Femur (tissue), 1 donor: ENCODE data around the gene TBC1D3B.
"Not testable (repeated sequence)": the region's sequence is repeated elsewhere in the genome, so short reads cannot be mapped to it uniquely, and the experiment has no call there.

Source experiments
- DNase-seq: peaks from one replicate; pipeline ENCODE4 v3.0.0-alpha.2; 2017

The TBC1D3B gene

DNA sequence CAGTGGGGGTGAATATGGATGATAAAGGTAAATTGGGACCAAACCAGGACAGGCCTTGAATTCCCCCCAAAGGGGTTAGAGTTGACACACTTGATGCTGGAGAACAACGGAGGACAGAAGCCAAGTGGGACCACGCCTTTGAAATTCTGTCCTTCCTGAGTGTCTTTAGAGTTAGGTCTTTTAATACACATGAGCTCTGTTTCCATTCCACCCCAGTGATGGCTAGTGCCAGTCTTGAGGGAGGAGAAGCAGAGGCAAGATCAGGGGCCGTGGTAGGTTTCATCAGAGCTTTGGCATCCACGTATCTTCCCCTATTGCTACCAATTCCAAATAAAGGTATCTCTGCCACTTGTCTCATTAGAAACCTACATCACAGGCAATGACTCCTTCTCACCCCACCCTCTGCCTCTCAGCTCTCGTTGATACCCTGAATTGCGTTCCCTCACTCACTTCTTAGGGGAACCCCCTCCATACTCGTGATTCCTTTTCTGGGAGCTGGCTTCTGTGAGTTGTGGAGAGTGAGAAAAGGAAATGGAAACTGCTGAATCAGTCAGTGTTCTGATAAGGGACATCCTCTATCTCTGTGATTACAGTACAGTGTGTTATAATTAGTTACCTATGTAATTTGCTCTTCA, 22.5 kb upstream of the TBC1D3B start:
- no peak for DNase-seq

DNA sequence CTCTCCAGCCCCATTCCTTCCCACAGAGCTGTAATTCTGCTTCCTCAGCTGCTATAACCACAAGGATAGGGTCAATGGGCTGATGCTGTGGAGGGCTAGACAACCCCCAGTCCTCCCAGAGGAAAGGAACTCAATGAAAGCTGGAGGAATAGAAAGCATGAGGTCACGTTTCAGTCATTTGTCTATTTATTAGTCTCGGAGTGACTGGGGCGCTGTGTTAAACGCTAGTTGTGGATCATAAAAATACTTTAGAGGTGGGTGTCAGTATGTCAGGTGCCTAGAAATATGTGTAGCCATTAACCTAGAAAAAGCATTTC, 20.9 kb upstream of the TBC1D3B start:
- no peak for DNase-seq

DNA sequence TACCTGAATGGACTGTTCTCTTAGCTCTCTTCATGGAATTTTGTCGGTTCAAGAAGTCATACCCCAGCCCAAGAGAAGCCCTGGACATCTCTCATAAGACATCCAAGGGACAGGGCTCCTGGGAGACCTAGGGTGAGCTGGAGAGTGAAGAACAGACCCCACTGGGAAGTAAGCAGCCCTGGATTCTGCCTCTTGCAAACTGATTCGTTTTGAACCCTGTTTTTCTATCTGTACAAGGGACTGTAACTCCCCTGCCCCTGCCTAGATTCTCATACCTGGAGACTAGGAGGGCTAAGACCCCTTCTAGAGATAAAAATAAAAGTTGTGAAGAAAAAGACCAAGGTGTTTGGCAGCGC, 19.7 kb upstream of the TBC1D3B start:
- DNase-seq, result no peak

DNA sequence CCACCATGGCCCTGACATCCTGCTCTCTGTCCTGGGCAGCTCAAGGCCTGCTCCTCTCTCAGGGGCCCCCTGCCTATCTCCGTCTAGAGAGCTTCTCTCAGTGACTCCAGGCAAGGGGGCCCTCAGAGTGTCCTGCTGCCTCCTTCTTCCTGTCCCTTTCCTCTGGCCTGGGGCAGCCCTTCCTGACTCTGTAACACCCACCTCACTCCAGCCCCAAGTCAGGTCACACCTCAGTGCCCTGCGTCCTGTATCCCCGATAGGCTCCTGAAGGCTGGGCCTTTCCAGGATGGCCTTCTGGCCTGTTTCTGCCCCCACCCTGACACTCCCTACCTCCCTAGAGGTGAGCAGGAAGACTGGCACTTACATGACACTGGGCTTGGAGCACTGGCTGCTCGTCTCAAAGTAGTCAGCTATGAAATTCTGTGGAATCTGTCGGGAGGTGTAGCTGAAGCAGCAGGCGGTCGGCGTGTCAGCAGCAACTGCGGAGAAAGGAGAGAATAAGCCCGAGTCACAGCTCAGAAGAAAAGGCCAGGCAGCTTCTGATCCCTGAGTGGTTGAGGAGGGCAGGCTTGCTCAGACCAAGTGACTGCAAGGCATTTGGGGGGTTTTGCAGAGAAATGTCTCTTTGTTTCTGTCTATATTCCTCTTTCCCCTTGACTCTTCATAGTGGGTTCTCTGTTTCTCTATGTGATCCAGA, 19.1 kb upstream of the TBC1D3B start:
- DNase-seq, result no peak

DNA sequence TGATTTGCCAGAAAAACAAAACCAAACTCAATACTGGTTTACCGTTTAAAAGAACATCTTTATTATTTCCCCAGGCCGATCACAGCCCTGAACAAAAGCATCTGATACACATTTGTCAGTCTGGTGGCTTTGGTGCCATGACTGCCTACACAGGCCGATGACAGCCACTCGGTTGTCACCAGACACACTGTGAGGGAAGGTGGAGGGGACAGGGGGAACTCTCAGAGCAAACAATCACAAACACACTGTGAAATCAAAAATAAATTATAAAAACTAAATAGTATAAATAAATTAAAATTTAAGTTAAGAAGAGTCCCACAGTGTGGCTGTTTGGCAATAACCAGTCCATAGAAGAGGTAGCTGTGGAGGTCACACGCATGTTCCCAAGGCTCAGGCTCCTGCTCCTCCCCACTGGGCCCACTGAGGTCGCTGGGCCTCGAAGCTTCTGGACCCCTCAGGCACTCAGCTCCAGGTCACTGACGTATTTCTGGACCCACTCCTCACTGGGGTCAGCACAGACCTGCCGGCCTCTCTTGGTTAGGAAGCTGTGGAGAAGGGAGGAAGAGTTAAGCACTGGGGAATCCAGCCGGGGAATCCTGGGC, 18.5 kb upstream of the TBC1D3B start:
- not testable (repeated sequence) for DNase-seq

DNA sequence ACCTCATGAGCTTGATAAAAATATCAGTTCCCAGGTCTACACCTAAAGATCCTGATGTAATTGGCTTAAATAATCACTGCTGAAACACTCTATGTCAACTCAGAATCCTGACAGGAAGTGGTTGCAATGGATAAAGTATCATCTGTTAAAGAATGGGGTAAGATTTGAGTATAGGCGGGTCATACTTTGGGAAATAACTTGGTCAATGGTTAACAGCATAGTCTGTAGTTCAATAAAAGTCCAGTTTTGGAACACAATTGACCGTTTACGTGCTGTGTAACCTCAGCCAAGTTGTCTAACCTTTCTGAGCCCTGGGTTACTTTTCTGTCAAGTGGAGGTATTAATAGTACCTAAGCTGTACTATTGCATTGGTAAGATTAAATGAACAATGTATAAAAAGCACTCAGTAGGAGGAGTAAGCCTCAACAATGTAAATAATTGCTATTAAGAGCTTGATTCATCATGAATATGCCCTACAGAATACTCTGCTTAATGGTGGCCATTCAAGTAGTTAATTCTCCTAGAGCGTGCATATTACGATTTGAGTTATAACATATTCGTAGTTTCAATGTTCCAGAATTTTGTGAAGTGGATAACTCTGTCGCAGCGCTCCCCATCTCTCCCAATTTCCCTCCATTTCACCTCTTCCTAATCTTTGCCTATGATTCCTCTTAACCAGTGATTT, 17.9 kb upstream of the TBC1D3B start:
- DNase-seq, result not testable (repeated sequence)

DNA sequence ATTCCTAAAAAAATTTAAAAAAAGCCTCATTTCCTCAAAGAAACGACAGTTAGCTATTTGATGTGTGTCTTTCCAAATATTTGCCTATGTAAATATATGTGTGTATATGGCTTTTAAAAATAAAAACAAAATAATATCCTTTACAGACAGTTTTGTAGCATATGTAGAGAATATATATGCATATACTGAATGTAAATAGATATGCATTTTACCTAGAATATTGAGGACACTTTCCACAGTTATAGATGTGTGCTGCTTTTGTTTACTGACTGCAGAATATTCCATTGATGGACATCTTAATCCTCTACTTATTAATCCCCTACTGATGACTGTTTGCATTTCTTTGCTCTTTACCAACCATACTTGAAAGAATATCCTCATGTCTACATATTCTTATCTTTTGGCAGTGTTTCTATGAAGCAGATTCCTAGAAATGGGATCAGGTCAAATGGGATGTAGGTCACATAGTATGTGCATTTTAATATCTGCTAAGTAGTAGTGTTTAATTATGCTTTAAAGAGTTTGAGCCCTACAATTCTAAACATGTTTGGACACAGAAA, 16.9 kb upstream of the TBC1D3B start:
- DNase-seq, result no peak

DNA sequence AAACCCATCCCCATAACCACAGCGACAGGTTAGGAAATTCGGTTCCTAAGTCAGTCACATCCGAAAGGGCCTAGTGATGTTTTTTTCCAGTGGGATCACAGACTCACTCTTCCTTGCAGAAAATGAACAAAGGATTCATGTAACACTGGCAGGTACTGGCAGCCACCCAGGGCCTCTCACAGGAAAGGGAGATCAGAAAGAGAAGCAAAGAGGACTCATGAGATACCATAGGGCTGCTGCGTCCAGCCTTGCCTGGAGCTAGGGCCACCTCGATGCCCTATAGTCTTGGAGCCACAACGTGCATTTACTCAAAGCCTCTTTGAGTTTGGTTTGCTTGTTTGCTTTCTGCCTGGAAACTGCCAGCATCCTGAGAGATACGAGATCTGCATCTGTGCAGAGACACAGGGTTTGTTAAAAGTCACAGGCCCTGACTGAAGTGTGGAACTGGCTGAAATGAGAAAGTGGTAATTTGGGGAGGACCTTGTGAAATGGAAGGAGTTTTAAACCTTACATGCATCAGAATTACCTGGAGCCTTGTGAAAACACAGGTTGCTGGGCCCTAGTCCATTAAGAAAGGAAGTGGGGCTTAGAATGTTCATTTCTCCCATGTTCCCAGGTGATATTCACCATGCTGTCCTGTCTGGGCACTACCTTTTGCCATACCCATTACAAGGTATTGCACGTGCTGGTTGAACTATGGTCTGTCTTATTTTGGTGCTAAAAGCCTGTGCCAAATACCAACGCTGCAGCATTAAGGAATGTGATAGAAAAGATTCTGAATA, 14.3 kb upstream of the TBC1D3B start:
- not testable (repeated sequence) for DNase-seq

DNA sequence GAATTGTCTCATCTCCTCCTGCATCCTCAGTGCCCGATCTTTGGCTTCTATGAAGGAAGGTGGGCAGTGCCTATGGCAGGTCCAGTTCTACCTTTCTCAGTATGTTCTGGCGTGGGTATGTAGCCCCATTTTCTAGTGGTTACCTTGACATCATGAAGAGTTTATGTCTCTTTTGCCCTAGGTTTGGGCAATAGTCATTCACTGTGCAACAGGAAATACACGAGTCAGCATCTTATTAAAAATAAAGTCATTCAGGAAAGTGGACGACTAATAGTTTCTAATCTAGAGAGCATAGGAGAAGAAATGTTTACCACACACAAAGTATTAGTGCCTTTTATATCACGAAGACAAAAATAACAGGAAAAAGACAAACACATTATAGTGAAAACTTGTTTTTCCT, 13.6 kb upstream of the TBC1D3B start:
- DNase-seq, result not testable (repeated sequence)

DNA sequence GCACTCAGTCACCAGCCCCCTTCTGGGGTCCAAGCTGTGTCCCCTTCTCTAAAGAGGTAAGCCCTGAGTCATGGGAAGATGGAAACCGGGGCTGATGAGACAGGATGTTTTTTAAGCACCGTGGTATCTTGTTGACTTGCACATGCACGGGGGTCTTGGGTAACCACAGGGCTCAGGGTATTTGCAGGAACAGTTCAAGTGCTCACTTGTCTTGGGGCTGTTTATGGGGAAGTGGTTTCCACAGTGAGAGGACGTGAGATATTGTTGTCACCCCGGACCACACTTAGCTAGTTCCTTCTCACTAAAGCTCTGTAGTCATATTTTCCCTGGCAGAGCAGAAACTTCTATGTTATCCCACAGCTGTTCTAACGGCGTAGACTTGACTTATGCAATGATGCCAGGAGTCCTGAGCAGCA, 12.5 kb upstream of the TBC1D3B start:
- no peak for DNase-seq

DNA sequence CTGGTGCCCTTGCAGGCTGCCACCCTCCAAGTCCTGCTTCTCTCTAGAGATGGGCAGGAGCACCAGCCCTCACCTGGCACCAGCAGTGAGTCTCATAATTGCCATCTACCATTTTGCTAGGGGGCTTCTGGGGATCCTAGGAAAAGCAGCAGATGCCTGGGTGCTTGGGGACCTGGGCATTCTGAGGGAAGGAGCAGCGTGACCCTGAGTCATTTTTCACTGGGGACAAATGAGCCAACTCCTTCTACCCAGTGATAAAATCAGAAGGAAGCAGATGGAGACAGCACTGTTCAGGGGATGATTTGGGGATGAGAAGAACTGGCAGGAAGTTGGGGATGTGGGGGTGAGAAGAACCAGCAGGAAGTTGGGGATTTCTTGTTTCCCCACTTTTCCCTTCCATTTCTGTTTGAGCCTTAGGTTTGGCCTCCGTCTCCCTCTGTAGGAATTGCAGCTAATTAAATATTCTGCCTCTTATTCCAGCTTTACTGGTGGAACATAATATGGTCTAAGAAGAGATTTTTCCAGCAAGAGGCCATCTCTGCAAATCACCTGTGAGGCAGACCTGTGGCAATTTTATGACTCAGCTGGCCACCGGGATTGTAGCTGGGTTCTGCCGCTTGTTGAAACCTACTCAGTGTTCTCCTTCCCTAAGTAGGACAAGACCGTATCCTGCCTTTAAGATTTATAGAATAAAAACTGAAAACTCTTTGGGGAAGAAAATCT, 11.7 kb upstream of the TBC1D3B start:
- not testable (repeated sequence) for DNase-seq

DNA sequence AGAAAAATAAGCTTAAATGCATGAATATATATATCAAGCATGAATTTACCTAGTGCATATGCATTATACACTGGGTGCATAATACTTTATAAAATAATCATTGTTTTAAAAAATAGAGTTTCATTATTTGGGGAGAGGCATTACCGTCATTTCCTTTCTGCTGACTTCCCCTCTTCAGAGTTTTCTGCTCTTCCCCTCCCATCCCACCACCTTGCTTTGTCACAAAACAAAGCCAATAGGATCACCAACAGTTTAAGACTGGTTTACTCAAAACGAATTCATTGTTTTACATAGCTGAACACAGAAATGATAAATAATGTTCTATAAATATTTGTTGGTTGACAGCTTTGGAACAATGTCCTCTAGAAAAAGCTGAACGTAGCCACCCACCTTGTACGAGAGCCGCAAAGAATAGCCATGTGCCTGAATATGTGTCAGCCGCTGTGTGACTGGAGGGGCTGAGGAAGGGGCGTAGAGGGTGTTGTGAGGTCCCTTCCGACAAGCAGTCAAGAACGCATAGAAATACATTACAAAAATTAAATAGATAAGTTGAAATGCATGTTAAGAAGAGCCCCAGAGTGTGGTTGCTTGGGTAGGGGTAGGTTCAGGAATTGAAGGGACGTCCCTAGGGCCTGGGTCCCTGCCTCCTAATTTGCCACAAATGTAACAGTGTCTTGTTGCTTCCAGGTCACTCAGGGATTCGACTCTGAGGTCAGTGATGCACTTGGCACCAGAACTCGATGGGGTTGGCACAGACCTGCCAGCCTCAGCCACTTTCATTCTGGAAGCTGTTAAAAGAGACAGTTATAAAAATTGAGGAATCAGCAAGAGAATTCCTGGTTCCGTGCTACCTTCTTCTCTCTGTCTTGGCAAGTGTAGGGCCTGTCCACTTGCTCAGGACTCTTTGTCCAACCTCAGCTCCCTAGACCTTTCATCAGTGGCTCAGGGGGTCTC, 10.7 kb upstream of the TBC1D3B start:
- DNase-seq, result not testable (repeated sequence)

DNA sequence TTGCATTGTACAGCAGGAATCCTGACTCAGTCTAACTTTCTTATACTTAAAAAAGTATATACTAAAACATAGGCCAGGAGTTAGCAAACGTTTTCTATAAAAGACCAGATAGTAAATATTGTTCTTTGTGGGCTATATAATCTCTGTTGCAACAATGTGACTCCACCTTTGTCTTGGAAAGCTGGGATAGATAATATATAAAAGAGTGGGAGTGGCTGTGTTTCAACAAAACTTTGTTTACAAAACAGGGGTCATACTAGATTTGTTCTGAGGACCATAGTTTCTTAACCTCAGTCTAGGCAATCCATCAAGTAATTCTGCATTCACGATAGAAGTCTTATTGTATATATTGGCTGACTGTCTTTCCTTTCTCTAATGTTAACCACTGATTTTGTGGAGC, 9.0 kb upstream of the TBC1D3B start:
- DNase-seq, result no peak

DNA sequence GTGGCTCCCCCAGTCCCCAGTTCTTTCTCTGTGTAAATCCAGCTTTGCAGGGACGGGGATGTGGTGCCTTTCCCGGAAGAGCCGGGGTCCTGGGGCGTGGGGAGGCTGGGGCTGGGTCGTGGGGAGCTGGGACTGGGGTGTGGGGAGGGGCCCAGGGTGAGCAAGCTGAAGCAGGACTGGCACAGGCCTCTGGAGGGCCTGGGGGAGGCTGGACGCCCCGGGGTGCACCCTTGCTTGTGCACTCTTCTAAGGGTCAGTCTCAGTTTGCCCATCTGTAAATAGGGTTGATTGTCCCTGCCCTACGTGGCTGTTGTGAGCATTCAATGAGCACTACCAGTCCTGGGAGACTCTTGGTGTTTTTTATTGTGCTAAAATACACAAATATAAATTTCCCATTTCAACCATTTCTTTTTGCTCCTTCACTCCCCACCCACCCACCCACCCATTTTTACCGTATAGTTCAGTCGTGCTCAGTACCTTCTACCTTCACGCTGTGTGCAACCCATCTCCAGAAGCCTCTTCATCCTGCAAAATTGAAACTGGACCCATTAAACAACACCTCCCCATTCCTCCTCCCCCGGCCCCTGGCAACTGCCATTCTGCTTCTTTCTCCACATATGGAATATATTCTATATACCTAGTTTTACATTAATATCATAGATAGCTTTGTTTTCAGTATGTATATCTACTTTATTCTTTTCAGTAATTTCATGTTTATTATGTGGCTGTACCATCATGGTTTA, 7.8 kb upstream of the TBC1D3B start:
- no peak for DNase-seq

DNA sequence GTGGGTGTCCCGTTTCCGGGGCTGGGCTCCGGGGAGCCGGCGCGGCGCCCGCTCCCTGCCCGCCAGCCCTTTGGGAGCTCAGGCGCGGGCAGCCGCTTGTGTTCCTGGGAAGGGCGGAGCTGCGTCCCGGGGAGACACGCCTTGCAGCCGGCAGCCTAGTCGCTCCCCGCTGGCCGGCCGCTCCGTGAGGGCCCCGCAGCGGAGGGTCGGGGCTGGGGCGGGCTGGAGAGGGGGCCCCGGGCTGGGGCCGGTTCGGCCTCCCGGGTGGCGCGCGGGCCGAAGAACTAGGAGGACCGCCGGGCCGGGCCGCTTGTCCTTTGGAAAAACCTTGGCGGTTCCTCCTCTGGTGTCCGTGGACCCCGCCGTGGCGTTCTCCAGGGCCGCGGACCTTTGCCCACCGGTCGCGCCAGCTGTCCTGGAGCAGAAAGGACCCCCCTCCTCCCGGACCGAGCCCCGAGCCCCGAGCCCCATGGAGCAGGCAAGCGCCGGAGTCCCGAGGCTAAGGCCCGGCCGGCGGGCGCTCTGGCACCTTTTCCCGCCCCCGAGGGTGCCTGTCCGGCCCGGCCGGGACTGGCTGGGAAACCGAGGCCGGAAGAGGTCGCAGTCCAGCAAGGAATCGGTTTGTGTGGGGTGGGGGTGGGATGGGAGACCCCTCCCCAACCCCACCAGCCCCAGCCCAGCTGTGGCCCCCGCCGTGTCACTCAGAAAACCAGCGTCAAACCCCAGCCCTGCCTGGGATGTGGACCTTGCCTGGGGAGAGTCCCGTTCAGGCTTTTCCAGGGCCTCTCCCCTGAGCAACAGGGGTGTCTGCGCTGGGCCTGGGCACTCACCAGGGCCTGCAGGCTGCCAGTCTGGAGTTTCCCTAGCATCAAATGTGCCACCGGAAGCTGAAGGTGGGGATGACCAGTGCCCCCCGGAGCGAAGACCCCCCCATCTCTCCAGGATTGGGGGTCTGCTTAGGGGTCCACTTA, 6.8 kb upstream of the TBC1D3B start:
- DNase-seq, result peak; percentile 29

DNA sequence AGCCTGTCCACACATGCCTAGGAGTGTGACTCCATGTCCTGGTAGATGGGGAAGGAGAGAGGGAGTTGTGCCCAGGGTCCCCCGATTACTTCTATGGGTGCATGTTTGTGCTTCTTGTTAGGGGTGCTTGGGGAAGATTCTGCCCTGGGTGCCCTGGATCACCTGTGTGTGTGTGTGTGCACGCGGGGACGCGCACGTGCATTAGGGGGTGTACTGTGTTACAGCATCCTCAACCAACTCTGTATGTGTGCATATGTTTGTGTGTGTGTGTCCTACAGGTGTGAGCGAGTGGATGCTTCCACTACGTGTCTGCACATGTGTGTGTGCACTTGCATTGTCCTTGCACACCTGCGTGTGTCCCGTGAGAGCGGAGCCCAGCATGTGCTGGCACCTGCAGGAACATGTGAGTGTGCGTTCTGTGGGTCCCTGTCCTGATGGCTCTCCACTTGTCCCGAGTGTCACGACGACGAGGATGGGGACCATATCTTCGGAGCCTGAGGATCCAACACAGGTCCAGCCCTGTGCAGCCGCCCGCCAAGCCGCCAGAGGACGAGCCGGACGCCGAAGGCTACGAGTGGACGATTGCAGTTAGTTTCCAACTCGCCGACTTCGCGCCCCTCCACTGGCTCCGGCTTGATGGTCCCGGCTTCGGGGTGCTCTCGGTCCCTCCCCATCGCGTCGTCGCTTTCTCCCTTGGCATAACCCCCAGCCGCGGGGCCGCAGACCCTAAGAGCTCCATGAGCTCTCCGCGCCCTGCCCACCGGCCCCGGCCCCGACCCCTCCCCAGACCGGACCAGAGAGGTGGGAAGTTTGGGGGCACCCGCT, 6.0 kb upstream of the TBC1D3B start:
- no peak for DNase-seq

DNA sequence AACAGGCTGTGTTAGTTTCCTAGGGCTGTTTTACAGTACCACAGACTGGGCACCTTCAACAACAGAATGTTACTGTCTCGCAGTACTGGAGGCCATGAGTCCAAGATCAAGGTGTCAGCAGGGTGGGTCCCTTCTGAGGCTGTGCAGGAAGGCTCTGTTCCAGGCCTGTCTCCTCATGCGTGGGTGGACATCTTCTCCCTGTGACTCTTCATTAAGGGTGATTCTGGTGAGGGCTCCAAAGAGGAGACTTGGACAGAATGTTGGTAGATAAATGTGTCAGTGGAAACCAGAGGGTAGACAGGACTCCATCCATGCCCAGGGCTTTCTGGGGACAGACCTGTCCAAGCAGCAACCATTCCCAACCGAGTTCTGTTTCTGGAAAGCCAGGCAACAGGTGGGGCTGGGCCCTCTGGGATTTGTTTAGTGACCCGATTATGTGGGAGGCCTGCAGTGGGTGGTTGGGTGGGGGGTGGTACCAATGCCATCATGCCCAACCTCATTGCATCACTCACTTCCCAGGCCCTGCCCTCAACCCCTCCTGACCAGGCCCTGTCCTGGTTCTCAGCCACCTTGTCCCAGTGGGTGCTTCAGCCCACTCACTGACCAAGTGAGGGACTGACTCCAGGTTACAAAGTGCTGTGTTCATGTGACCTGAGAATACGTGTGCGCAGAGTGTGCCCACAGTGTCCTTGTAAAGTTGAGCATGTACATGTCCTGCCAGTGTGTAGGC, 5.2 kb upstream of the TBC1D3B start:
- DNase-seq, result not testable (repeated sequence)
